Esophagus squamous epithelium (tissue), 5 donors: ENCODE results near the gene MAG. TPM values are rescaled to one million over a fixed set of nuclear protein-coding genes. Genes with fewer than 3 reads are reported as not detected.

Experiments
- DNase-seq: peaks from one replicate; lab custom pipeline; 2025; lab: John Stamatoyannopoulos, UW
- H3K27ac ChIP-seq, 4 donors: fragments of 200-600 bp; sonication (generic); one replicate each; pipeline ENCODE4 v1.5.1; 2016 to 2019; ENCODE audit warnings: mild to moderate bottlenecking in 1 of 4
- H3K27me3 ChIP-seq, 4 donors: fragments of 200-600 bp; sonication (generic); 1 replicate in 3 of 4; 2 replicates in 1 of 4; pipeline versions ENCODE4 v1.5.1 to v1.6.0; 2017 to 2021; ENCODE audit warnings: antibody characterized with exemption in 1 of 4
- H3K36me3 ChIP-seq, 3 donors: fragments of 200-600 bp; sonication (generic); one replicate each; pipeline ENCODE4 v1.5.1; 2016 to 2019
- H3K4me1 ChIP-seq, 3 donors: fragments of 200-600 bp; sonication (generic); one replicate each; pipeline ENCODE4 v1.5.1; 2017 to 2019
- H3K4me3 ChIP-seq, 4 donors: fragments of 200-600 bp; sonication (generic); 1 replicate in 3 of 4; 2 replicates in 1 of 4; pipeline ENCODE4 v1.5.1; 2016 to 2019; ENCODE audit warnings: mild to moderate bottlenecking in 2 of 4, moderate library complexity in 1 of 4
- H3K9me3 ChIP-seq, 3 donors: fragments of 200-600 bp; sonication (generic); one replicate each; pipeline ENCODE4 v1.5.1; 2016 to 2019
- POLR2A ChIP-seq, 4 donors: fragments of 450-650 bp; IDR thresholded peaks; one replicate each; pipeline ENCODE4 v1.6.1; 2017; ENCODE audit warnings: antibody characterized with exemption in 4 of 4, mild to moderate bottlenecking in 4 of 4, moderate library complexity in 3 of 4
- WGBS, 2 donors: methylation state at CpG; one replicate each; pipeline ENCODE4 v1.1.5; 2018; 5-methylcytosine and 5-hydroxymethylcytosine counted together
- intact Hi-C: fragments of 100-400 bp; cut with DNase I; formaldehyde crosslinking; loops from one replicate; pipeline ENCODE4 v1.15.0; 2022
- total RNA-seq, 4 donors: library from RNA; depleted of rRNA; stranded (reverse); fragments of >200 nt; gene quantifications; one replicate each; pipeline ENCODE4 v1.1.0, GENCODE V29; 2016
- TF ChIP-seq, protein P1 (sequence below), 6 experiments: fragments of 450-650 bp in 4 of 6; fragments of 200-600 bp in 2 of 6; sonication (generic) in 2 of 6; IDR thresholded peaks; one replicate each; pipeline ENCODE4 v1.5.1; 2016 to 2019; ENCODE audit warnings: antibody characterized with exemption in 6 of 6, mild to moderate bottlenecking in 4 of 6, moderate library complexity in 4 of 6
- donor health status: DM: yes; HTN: yes; CAD: no.

Gene MAG
- total RNA-seq, 4 donors from 2014 or later, result 2.3 TPM; not detected in 3

DNA sequence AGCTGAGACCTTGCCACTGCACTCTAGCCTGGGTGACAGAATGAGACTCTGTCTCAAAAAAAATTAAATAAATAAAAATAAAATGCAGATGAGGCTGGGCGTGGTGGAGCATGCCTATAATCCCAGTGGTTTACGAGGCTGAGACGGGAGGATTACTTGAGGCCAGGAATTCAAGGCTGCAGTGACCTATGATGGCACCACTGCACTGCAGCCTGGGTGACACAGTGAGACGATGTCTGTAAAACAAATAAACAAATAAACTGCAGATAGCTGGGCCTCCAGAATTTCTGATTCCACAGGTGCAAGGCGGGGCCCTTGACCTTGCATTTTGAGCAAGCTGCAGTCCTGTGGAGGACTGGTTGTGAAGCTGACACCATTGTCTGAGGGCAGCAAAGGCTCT is 3.1 kb upstream of the MAG start:
- H3K27ac ChIP-seq, result no peak overlapping the region
- intact Hi-C loops, result no loop called here
- peaks cover 0 to 75% (median 2%) of the 10 kb centered on the region in 4 donors for H3K27me3 ChIP-seq
- H3K4me3 ChIP-seq, result no peak overlapping the region
- H3K9me3 ChIP-seq, result no peaks in the 10 kb centered on the region
- no peaks in the 10 kb centered on the region for H3K36me3 ChIP-seq
- no peak for DNase-seq
- WGBS, 2 donors, result 44 to 60% methylated on average over 5 of the region's 5 CpGs
- H3K4me1 ChIP-seq, result peaks cover 0 to 6% (median 0%) of the 10 kb centered on the region in 3 donors
- TF ChIP-seq, protein P1, sequence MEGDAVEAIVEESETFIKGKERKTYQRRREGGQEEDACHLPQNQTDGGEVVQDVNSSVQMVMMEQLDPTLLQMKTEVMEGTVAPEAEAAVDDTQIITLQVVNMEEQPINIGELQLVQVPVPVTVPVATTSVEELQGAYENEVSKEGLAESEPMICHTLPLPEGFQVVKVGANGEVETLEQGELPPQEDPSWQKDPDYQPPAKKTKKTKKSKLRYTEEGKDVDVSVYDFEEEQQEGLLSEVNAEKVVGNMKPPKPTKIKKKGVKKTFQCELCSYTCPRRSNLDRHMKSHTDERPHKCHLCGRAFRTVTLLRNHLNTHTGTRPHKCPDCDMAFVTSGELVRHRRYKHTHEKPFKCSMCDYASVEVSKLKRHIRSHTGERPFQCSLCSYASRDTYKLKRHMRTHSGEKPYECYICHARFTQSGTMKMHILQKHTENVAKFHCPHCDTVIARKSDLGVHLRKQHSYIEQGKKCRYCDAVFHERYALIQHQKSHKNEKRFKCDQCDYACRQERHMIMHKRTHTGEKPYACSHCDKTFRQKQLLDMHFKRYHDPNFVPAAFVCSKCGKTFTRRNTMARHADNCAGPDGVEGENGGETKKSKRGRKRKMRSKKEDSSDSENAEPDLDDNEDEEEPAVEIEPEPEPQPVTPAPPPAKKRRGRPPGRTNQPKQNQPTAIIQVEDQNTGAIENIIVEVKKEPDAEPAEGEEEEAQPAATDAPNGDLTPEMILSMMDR (IDR thresholded peaks at IDR 0.05), result no peak
- TF ChIP-seq POLR2A (IDR thresholded peaks at IDR 0.05), result no peak

DNA sequence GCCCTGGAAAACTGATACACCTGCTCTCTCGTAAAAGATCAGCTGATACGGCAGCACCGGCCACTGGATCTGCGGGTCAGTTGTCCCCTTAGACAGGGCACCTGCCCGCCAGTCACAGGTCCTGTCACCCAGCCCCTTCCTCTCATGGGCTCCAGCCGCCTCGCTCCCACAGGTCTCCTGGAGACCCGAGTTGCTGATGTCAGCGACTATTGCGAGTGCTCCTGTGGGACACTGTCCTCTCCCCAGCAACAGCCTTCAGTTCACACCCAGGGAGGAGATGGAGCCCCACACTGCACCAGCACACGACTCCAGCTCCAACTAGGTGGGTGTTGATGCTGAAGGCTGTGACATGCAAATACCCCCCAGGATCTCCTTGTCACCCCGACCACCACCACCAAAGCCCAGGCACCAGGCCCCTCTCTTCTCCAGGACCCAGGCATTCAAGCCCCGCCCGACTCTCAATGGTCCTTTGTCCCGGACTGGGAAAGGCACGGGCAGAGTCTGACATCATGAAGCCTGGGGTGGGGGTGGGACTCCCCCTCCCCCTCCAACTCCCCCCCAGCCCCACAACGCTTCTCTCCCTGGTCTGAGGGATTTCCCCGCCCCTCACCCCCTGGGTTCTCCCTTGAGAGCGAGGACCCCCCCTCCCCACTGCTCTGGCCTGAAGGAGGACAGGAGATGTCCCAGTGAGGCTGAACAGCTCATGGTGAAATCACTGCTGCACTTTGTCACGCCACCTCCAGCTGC is 1.4 kb upstream of the MAG start:
- H3K4me3 ChIP-seq, result no peak overlapping the region
- peaks cover 0 to 6% (median 0%) of the 10 kb centered on the region in 3 donors for H3K4me1 ChIP-seq
- H3K9me3 ChIP-seq, result no peaks in the 10 kb centered on the region
- H3K27ac ChIP-seq, result no peak overlapping the region
- WGBS, 2 donors, result 73 to 78% methylated on average over 3 to 14 of the region's 20 CpGs
- H3K27me3 ChIP-seq, result peaks cover 0 to 79% (median 2%) of the 10 kb centered on the region in 4 donors
- H3K36me3 ChIP-seq, result no peaks in the 10 kb centered on the region
- intact Hi-C loops, result no loop called here
- TF ChIP-seq POLR2A (IDR thresholded peaks at IDR 0.05), result no peak
- TF ChIP-seq, protein P1 (IDR thresholded peaks at IDR 0.05), result no peak
- no peak for DNase-seq

DNA sequence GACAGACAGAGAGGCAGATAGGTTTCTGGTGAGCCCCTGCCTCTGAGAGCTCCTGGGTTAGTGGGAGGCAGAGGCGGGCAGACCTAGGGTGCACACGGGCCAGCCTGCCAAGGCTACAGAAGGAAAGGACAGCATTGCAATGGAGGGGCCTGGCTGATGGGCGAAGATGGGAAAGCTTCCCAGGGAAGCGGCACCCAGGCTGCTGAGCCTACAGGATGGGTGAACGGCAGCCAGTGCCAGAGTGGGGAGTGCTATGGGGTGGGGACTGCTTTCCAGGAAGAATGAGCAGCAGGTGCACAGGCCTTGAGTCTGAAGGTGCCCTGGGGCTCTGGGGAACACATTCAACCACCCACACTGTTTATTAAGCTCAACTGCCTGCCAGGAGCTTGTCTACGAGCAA is 702 bp upstream of the MAG start:
- no peak for DNase-seq
- no peaks in the 10 kb centered on the region for H3K36me3 ChIP-seq
- no peak overlapping the region for H3K27ac ChIP-seq
- peaks cover 0 to 6% (median 0%) of the 10 kb centered on the region in 3 donors for H3K4me1 ChIP-seq
- no peak overlapping the region for H3K4me3 ChIP-seq
- peaks cover 0 to 86% (median 2%) of the 10 kb centered on the region in 4 donors for H3K27me3 ChIP-seq
- 44 to 50% methylated on average over 4 to 6 of the region's 6 CpGs for WGBS, 2 donors
- no peaks in the 10 kb centered on the region for H3K9me3 ChIP-seq
- intact Hi-C loops, result no loop called here
- no peak for TF ChIP-seq POLR2A (IDR thresholded peaks at IDR 0.05)
- TF ChIP-seq, protein P1 (IDR thresholded peaks at IDR 0.05), result no peak

DNA sequence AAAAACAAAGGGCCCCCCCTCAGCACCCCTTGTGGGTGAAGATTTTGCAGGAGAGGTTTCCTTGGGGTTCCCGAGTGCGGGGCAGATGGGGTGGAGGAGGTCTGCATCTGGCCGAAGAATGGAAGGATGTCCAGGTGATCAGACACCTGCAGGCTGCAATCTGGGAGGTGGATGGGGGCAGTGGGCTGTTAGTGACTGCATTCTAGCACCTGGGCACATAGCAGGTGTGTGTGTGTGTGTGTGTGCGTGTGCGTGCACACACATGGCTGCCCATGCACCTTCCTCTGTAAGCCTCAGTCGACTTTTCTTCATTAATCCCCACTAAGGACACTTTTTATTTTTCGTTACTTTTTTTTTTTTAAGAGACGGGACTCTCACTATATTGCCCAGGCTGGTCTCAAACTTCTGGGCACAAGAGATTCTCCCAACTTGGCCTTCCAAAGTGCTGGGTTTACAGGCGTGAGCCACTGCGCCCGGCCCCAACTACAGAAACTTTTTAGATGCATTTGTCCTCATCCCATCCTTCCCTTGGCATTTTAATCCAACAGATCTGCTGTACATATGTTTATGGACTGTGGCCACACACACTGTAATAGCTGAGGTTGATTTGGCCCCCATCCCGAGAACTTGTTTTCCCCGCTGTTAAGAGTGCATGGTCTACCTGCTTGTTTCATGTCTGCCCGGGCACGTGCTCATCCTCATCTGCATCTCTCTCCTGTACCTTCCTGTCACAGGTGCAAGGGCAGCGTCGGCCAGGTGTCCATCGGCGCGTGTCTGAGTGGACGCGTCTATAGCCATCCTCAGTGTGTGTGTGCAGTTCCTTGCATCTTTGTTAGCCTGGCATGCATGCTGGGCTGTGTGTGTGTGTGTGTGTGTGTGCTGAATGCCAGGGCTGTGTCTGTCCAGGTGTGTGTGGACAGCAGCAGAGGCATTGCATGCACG is 731 bp downstream of the MAG start:
- no peak overlapping the region for H3K4me3 ChIP-seq
- peaks cover 0 to 6% (median 0%) of the 10 kb centered on the region in 3 donors for H3K4me1 ChIP-seq
- H3K27ac ChIP-seq, result no peak overlapping the region
- DNase-seq, result no peak
- no peaks in the 10 kb centered on the region for H3K9me3 ChIP-seq
- H3K36me3 ChIP-seq, result no peaks in the 10 kb centered on the region
- 60 to 66% methylated on average over 21 to 22 of the region's 23 CpGs for WGBS, 2 donors
- intact Hi-C loops, result no loop called here
- peaks cover 0 to 81% (median 2%) of the 10 kb centered on the region in 4 donors for H3K27me3 ChIP-seq
- no peak for TF ChIP-seq POLR2A (IDR thresholded peaks at IDR 0.05)
- TF ChIP-seq, protein P1 (IDR thresholded peaks at IDR 0.05), result no peak
